ENCODE measurements around the gene EXTL1.

Gene EXTL1

DNA sequence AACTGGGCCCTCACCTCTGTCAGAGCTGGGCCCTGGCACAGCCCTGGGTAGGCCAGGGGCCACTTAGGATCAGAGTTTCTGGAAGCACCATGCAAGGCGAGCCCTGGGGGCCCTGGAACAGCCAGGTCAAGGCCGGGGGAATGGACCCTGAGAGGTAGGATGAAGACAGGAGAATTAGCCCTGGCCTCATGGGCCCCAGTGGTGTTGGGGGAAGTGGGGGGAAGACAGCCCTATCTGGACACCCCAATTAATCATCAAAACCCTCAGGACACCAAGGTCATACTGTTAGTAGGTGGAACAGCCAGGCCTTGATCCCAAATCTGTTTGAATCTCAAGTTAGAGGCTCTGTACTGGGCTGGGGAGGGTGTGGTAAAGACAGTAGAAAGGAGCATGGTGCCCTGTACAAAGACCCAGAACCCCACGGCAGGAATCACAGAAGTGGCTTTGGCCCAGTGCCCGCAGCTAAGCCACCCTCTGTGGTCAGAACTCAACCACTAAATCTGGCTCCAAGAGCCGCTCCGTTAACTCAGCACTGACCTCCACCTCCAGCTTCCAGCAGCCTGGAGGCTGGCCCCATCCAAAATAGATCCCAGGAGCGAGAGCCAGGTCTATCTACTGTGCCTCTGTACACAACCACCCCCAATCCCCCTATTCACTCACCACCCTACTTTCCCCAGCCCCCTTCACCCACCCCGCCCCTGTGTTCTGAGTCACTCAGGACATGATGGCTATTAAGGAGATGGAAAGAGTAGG lies 59.9 kb downstream of the EXTL1 start:
- H3K36me3 ChIP-seq (ENCODE audit: control insufficient read depth, insufficient read depth, low read length) = no peaks in the 10 kb centered on the region
- 93% methylated on average over 7 to 8 of the region's 8 CpGs for WGBS, 2 experiments

DNA sequence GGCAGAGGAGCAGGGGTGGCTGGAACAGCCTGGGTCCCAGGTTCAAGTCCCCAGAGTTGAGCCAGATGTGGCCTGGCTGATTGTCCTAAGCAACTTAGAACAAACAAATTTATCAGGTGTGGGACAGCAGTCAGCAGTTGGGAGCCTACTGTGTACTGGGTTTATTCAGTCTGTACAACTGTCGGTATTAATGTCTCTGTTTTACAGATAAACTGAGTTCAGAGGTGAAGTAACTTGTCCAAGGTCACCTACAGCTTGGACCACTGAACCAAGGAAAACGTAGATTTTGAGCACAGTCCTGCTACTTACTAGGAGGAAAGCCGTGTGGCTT lies 60.4 kb downstream of the EXTL1 start:
- Histone ChIP-seq H3K4me1 (ENCODE audit: control insufficient read depth, insufficient read depth, low read length) (no peaks in the 10 kb centered on the region), H3K27ac (ENCODE audit: insufficient read depth, low read depth, low read length, poor library complexity, severe bottlenecking) (no peak overlapping the region), H3K36me3 (ENCODE audit: control insufficient read depth, insufficient read depth, low read length) (no peaks in the 10 kb centered on the region), H3K9me3 (ENCODE audit: control insufficient read depth, low read length) (no peaks in the 10 kb centered on the region), H3K4me3 (ENCODE audit: insufficient read depth, low read depth, low read length) (no peak overlapping the region), H3K27me3 (ENCODE audit: control insufficient read depth, insufficient read depth, low read length, poor library complexity, severe bottlenecking) (no peaks in the 10 kb centered on the region)
- 80 to 94% methylated on average over 3 of the region's 3 CpGs for WGBS, 2 experiments

More for the DNA sequence above, 59.9 kb downstream of the EXTL1 start:
- no peak overlapping the region for H3K27ac ChIP-seq (ENCODE audit: insufficient read depth, low read depth, low read length, poor library complexity, severe bottlenecking)
- H3K9me3 ChIP-seq (ENCODE audit: control insufficient read depth, low read length) = no peaks in the 10 kb centered on the region
- H3K4me3 ChIP-seq (ENCODE audit: insufficient read depth, low read depth, low read length) = no peak overlapping the region
- no peaks in the 10 kb centered on the region for H3K27me3 ChIP-seq (ENCODE audit: control insufficient read depth, insufficient read depth, low read length, poor library complexity, severe bottlenecking)
- H3K4me1 ChIP-seq (ENCODE audit: control insufficient read depth, insufficient read depth, low read length) = no peaks in the 10 kb centered on the region

DNA sequence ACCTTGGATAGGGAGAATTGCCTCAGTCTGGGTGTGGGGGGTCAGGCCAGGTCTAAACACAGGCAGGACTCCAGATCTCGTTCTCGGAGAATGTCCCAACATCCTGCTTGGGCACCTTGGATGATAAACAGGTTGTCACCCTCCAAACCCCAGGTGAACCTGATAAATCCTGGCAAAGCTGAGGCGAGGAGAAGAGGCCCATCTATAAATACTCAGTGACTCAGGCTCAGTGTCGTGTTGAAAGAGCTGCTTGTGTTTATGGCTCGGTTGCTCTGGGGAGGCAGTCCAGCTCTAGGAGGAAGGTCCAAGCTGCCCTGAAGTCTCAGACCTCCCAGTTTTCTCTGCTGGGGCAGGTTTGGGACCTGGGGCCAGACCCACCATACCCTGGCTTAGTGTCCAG lies 61.6 kb downstream of the EXTL1 start:
- Histone ChIP-seq H3K36me3 (ENCODE audit: control insufficient read depth, insufficient read depth, low read length) (no peaks in the 10 kb centered on the region), H3K4me1 (ENCODE audit: control insufficient read depth, insufficient read depth, low read length) (no peaks in the 10 kb centered on the region), H3K27me3 (ENCODE audit: control insufficient read depth, insufficient read depth, low read length, poor library complexity, severe bottlenecking) (no peaks in the 10 kb centered on the region), H3K27ac (ENCODE audit: insufficient read depth, low read depth, low read length, poor library complexity, severe bottlenecking) (no peak overlapping the region), H3K4me3 (ENCODE audit: insufficient read depth, low read depth, low read length) (no peak overlapping the region), H3K9me3 (ENCODE audit: control insufficient read depth, low read length) (no peaks in the 10 kb centered on the region)
- WGBS, 2 experiments = 80 to 86% methylated on average over 5 of the region's 5 CpGs

DNA sequence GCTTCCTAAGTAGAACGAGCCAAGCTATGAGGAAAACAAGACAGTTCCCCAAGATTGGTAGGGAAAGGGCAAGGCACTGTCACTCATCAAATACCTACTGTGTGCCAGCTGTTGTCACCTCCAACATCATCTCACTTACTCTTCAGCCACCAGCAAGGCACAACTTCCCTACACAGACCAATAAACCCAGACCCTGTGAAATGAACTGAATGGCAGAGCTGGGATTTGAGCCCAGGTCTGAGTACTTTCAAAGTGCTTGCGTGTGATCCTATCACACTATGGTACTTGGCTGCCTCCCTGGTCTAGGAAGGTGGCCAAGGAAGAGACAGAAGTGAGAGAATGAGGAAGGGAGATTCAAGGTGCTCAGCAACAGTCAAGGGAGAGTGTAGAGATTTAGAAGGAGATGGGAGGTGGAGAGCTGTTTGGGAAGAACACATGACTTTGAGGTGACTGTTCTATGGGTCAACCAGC lies 62.6 kb downstream of the EXTL1 start:
- Histone ChIP-seq H3K9me3 (ENCODE audit: control insufficient read depth, low read length) (no peaks in the 10 kb centered on the region), H3K36me3 (ENCODE audit: control insufficient read depth, insufficient read depth, low read length) (no peaks in the 10 kb centered on the region), H3K27me3 (ENCODE audit: control insufficient read depth, insufficient read depth, low read length, poor library complexity, severe bottlenecking) (no peaks in the 10 kb centered on the region), H3K4me1 (ENCODE audit: control insufficient read depth, insufficient read depth, low read length) (no peaks in the 10 kb centered on the region), H3K4me3 (ENCODE audit: insufficient read depth, low read depth, low read length) (no peak overlapping the region), H3K27ac (ENCODE audit: insufficient read depth, low read depth, low read length, poor library complexity, severe bottlenecking) (no peak overlapping the region)
- 89 to 92% methylated on average over 2 of the region's 2 CpGs for WGBS, 2 experiments

DNA sequence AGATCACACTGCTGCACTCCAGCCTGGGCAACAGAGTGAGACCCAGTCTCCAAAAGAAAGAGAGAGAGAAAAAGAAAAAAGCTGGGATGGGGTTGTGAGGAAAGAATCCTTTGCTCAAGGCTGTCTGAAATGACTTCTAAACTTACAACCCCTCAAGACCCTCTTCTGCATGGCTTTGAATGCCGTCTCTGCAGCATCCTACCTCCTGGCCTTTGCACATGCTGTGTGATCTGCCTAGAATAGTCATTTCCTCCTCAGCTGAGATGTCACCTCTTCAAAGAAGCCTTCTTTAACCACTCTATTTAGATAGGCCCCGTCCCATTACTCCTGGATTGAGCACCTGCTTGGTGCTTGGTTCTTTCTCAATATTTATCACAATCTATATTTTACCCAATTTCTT lies 63.3 kb downstream of the EXTL1 start:
- Histone ChIP-seq H3K27me3 (ENCODE audit: control insufficient read depth, insufficient read depth, low read length, poor library complexity, severe bottlenecking) (no peaks in the 10 kb centered on the region), H3K4me3 (ENCODE audit: insufficient read depth, low read depth, low read length) (no peak overlapping the region), H3K36me3 (ENCODE audit: control insufficient read depth, insufficient read depth, low read length) (no peaks in the 10 kb centered on the region), H3K27ac (ENCODE audit: insufficient read depth, low read depth, low read length, poor library complexity, severe bottlenecking) (no peak overlapping the region), H3K9me3 (ENCODE audit: control insufficient read depth, low read length) (no peaks in the 10 kb centered on the region), H3K4me1 (ENCODE audit: control insufficient read depth, insufficient read depth, low read length) (no peaks in the 10 kb centered on the region)
- 85 to 91% methylated on average over 2 of the region's 2 CpGs for WGBS, 2 experiments

Data from ectodermal cell (in vitro differentiated cells).